ENCODE data around the gene KDF1. TPM values are rescaled to one million over a fixed set of nuclear protein-coding genes. Genes with fewer than 3 reads are reported as not detected.

KDF1 gene
- total and polyA plus RNA-seq, 2 of the 13 experiments (the other 11 are each of a cell fraction or from before 2014, with no cell fraction given): 1.9 to 4.9 TPM

GRCh38 chr1:26913754-26914619, 46.3 kb downstream of the KDF1 start, which contains the start of gene NR0B2 (continued):
- TF ChIP-seq ZBED4 (CRISPR knock-in tag; IDR thresholded peaks at IDR 0.05; ENCODE audit: borderline replicate concordance) (peak; percentile 88), PHB2 (IDR thresholded peaks at IDR 0.05; ENCODE audit: partially characterized antibody) (no peak), NFYC (CRISPR knock-in tag; IDR thresholded peaks at IDR 0.05) (peak; percentile 59; the same call in 1 of the 2 replicates), MIXL1 (CRISPR knock-in tag; IDR thresholded peaks at IDR 0.05) (peak; percentile 94), BCL6 (CRISPR knock-in tag; IDR thresholded peaks at IDR 0.05) (peak; percentile 94), SRF (IDR thresholded peaks at IDR 0.05; ENCODE audit: low read depth, low read length) (0 out of 2 replicates have a peak, but pooled peaks have one; percentile 33), SNRNP70 (IDR thresholded peaks at IDR 0.05; ENCODE audit: low read depth, low read length) (no peak), ARNT2 (CRISPR knock-in tag; IDR thresholded peaks at IDR 0.05; ENCODE audit: low read depth) (peak; percentile 20), MYNN (CRISPR knock-in tag; IDR thresholded peaks at IDR 0.05; ENCODE audit: low read depth) (no peak), ZNF710 (CRISPR knock-in tag; IDR thresholded peaks at IDR 0.05; ENCODE audit: borderline replicate concordance) (peak; percentile 91), SYNCRIP (IDR thresholded peaks at IDR 0.05; ENCODE audit: insufficient read depth, low read depth, low read length) (no peak), NR2F1 (CRISPR knock-in tag; IDR thresholded peaks at IDR 0.05) (peak; percentile 63 to 88), MTF1 (CRISPR knock-in tag; IDR thresholded peaks at IDR 0.05) (no peak; the same call in 1 of the 2 replicates), ZNF841 (CRISPR knock-in tag; IDR thresholded peaks at IDR 0.05; ENCODE audit: borderline replicate concordance) (0 out of 2 replicates have a peak, but pooled peaks have one; percentile 81), RNF2 (conservative IDR thresholded peaks at IDR 0.05; ENCODE audit: low read depth) (no peak), AKAP8 (CRISPR knock-in tag; IDR thresholded peaks at IDR 0.05) (peak; percentile 72; the same call in 1 of the 2 replicates), MAF1 (CRISPR knock-in tag; IDR thresholded peaks at IDR 0.05; ENCODE audit: borderline replicate concordance) (0 out of 2 replicates have a peak, but pooled peaks have one; percentile 72), ZNF235 (CRISPR knock-in tag; IDR thresholded peaks at IDR 0.05; ENCODE audit: borderline replicate concordance) (peak; percentile 88; the same call in 1 of the 2 replicates), ZNF580 (CRISPR knock-in tag; IDR thresholded peaks at IDR 0.05; ENCODE audit: borderline replicate concordance, low read depth) (peak; percentile 51), ZNF616 (CRISPR knock-in tag; IDR thresholded peaks at IDR 0.05; ENCODE audit: low read depth) (no peak), IRF2 (CRISPR knock-in tag; IDR thresholded peaks at IDR 0.05) (peak; percentile 91), SNAI1 (CRISPR knock-in tag; IDR thresholded peaks at IDR 0.05; ENCODE audit: borderline replicate concordance) (peak; percentile 98; the same call in 1 of the 2 replicates), ZNF563 (CRISPR knock-in tag; IDR thresholded peaks at IDR 0.05) (peak; percentile 16; the same call in 1 of the 2 replicates), XBP1 (CRISPR knock-in tag; IDR thresholded peaks at IDR 0.05) (peak; percentile 91)
